SK-N-SH treated with all-trans-retinoic acid at 6 μM for 48 hours (cell line): Measurements from ENCODE around the gene BZW2.

Source experiments
- ATAC-seq: fragments of 200-7000 bp; cut with Tn5 transposase; 3 replicates; pipeline ENCODE4 v1.9.1; 2020; ENCODE audit warnings: mild to moderate bottlenecking, moderate library complexity
- ARNTL ChIP-seq: fragments of 450-650 bp; formaldehyde crosslinking; IDR thresholded peaks from 2 replicates; pipeline ENCODE4 v1.5.0; 2020; ENCODE audit warnings: low read depth, mild to moderate bottlenecking, moderate library complexity, borderline replicate concordance
- BACH2 ChIP-seq: fragments of 250-450 bp; sonication (Bioruptor Pico); IDR thresholded peaks from 2 replicates; pipeline ENCODE4 v1.9.0; 2021; ENCODE audit warnings: mild to moderate bottlenecking, borderline replicate concordance
- CSDC2 ChIP-seq: fragments of 250-450 bp; sonication (Bioruptor Pico); IDR thresholded peaks from 2 replicates; pipeline ENCODE4 v1.5.0; 2020; ENCODE audit warnings: mild to moderate bottlenecking, moderate library complexity
- ESRRG ChIP-seq: fragments of 250-450 bp; sonication (Bioruptor Pico); IDR thresholded peaks from 2 replicates; pipeline ENCODE4 v1.6.1; 2021; ENCODE audit warnings: mild to moderate bottlenecking
- GLIS3 ChIP-seq: fragments of 250-450 bp; sonication (Bioruptor Pico); IDR thresholded peaks from 2 replicates; pipeline ENCODE4 v1.5.0; 2020; ENCODE audit warnings: mild to moderate bottlenecking, moderate library complexity
- ISL1 ChIP-seq: fragments of 250-450 bp; sonication (Bioruptor Pico); IDR thresholded peaks from 2 replicates; pipeline ENCODE4 v2.1.2; 2022; ENCODE audit warnings: mild to moderate bottlenecking, moderate library complexity
- OSR1 ChIP-seq: fragments of 250-450 bp; sonication (Bioruptor Pico); IDR thresholded peaks from 2 replicates; pipeline ENCODE4 v1.8.0; 2022; ENCODE audit warnings: moderate library complexity, mild to moderate bottlenecking, inconsistent platforms
- PPARA ChIP-seq: fragments of 250-450 bp; sonication (Bioruptor Pico); IDR thresholded peaks from 2 replicates; pipeline ENCODE4 v1.5.0; 2020; ENCODE audit warnings: mild to moderate bottlenecking, borderline replicate concordance
- RARB ChIP-seq: fragments of 250-450 bp; sonication (Bioruptor Pico); IDR thresholded peaks from 2 replicates; pipeline ENCODE4 v1.8.0; 2021; ENCODE audit warnings: mild to moderate bottlenecking, moderate library complexity
- SNAI2 ChIP-seq: fragments of 250-450 bp; sonication (Bioruptor Pico); IDR thresholded peaks from 2 replicates; pipeline ENCODE4 v1.5.0; 2020; ENCODE audit warnings: mild to moderate bottlenecking, moderate library complexity
- TCF4 ChIP-seq: fragments of 250-450 bp; sonication (Bioruptor Pico); IDR thresholded peaks from 2 replicates; pipeline ENCODE4 v1.8.0; 2021; ENCODE audit warnings: mild to moderate bottlenecking, moderate library complexity, borderline replicate concordance
- TOX ChIP-seq: fragments of 250-450 bp; sonication (Bioruptor Pico); IDR thresholded peaks from 2 replicates; pipeline ENCODE4 v1.8.0; 2021; ENCODE audit warnings: mild to moderate bottlenecking, moderate library complexity, borderline replicate concordance
- ZC3H10 ChIP-seq: fragments of 250-450 bp; sonication (Bioruptor Pico); IDR thresholded peaks from 2 replicates; pipeline ENCODE4 v1.5.1; 2021; ENCODE audit warnings: mild to moderate bottlenecking, moderate library complexity
- ZFP30 ChIP-seq: fragments of 450-650 bp; formaldehyde crosslinking; IDR thresholded peaks from 2 replicates; pipeline ENCODE4 v1.5.0; 2022; ENCODE audit warnings: mild to moderate bottlenecking, moderate library complexity
- ZNF565 ChIP-seq: fragments of 450-650 bp; formaldehyde crosslinking; conservative IDR thresholded peaks from 2 replicates; pipeline ENCODE4 v1.5.0; 2020; ENCODE audit warnings: low read depth, mild to moderate bottlenecking, moderate library complexity
- ZNF70 ChIP-seq: fragments of 450-650 bp; formaldehyde crosslinking; IDR thresholded peaks from 2 replicates; pipeline ENCODE4 v1.5.0; 2020; ENCODE audit warnings: mild to moderate bottlenecking, moderate library complexity
- ZNF8 ChIP-seq: fragments of 450-650 bp; formaldehyde crosslinking; IDR thresholded peaks from 2 replicates; pipeline ENCODE4 v1.5.0; 2020; ENCODE audit warnings: mild to moderate bottlenecking, moderate library complexity
- TF ChIP-seq, protein P1 (sequence below): fragments of 250-450 bp; sonication (Bioruptor Pico); IDR thresholded peaks from 2 replicates; pipeline ENCODE4 v1.8.0; 2021; ENCODE audit warnings: low read depth, mild to moderate bottlenecking, moderate library complexity, borderline replicate concordance
- TF ChIP-seq, protein P2 (sequence below): fragments of 250-450 bp; sonication (Bioruptor Pico); IDR thresholded peaks from 2 replicates; pipeline ENCODE4 v1.5.0; 2020; ENCODE audit warnings: mild to moderate bottlenecking, moderate library complexity
- TF ChIP-seq, protein P3 (sequence below): fragments of 250-450 bp; sonication (Bioruptor Pico); IDR thresholded peaks from 2 replicates; pipeline ENCODE4 v1.5.1; 2020; ENCODE audit warnings: low read depth, mild to moderate bottlenecking, moderate library complexity
- TF ChIP-seq, protein P4 (sequence below): fragments of 250-450 bp; sonication (Bioruptor Pico); IDR thresholded peaks from 2 replicates; pipeline ENCODE4 v1.5.1; 2021; ENCODE audit warnings: mild to moderate bottlenecking, moderate library complexity
- TF ChIP-seq, protein P5 (sequence below): fragments of 250-450 bp; sonication (Bioruptor Pico); IDR thresholded peaks from 2 replicates; pipeline ENCODE4 v1.8.0; 2020; ENCODE audit warnings: mild to moderate bottlenecking, moderate library complexity, borderline replicate concordance

Gene BZW2

DNA sequence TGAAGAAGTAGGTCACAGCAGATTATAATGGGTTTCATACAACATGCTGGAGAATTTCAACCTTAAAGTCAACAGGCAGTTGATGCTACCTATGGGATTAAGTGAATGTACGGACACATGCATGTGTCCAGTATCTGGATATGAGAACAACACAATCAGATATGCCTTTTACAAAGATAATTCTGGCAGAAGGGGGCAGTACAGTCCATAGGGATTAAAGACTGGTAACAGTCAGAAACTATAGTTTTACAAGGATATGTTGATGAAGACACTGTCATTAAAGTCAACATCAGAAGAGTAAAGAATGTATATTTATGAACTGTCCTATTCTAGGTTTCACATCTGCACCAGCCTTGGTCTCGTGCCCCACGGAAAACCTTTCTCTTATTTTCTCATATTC is 41.9 kb upstream of the BZW2 start:
- peak; percentile 66 for ATAC-seq
- TF ChIP-seq ISL1, result no peak
- TF ChIP-seq TCF4, result no peak
- no peak for TF ChIP-seq ARNTL (CRISPR knock-in tag)
- no peak for TF ChIP-seq ZNF565
- no peak for TF ChIP-seq RARB (CRISPR knock-in tag)
- no peak for TF ChIP-seq ZNF70
- no peak for TF ChIP-seq ZC3H10 (CRISPR knock-in tag)
- TF ChIP-seq, protein P1, sequence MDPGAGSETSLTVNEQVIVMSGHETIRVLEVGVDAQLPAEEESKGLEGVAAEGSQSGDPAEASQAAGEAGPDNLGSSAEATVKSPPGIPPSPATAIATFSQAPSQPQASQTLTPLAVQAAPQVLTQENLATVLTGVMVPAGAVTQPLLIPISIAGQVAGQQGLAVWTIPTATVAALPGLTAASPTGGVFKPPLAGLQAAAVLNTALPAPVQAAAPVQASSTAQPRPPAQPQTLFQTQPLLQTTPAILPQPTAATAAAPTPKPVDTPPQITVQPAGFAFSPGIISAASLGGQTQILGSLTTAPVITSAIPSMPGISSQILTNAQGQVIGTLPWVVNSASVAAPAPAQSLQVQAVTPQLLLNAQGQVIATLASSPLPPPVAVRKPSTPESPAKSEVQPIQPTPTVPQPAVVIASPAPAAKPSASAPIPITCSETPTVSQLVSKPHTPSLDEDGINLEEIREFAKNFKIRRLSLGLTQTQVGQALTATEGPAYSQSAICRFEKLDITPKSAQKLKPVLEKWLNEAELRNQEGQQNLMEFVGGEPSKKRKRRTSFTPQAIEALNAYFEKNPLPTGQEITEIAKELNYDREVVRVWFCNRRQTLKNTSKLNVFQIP (CRISPR knock-in tag), result no peak
- TF ChIP-seq, protein P2, sequence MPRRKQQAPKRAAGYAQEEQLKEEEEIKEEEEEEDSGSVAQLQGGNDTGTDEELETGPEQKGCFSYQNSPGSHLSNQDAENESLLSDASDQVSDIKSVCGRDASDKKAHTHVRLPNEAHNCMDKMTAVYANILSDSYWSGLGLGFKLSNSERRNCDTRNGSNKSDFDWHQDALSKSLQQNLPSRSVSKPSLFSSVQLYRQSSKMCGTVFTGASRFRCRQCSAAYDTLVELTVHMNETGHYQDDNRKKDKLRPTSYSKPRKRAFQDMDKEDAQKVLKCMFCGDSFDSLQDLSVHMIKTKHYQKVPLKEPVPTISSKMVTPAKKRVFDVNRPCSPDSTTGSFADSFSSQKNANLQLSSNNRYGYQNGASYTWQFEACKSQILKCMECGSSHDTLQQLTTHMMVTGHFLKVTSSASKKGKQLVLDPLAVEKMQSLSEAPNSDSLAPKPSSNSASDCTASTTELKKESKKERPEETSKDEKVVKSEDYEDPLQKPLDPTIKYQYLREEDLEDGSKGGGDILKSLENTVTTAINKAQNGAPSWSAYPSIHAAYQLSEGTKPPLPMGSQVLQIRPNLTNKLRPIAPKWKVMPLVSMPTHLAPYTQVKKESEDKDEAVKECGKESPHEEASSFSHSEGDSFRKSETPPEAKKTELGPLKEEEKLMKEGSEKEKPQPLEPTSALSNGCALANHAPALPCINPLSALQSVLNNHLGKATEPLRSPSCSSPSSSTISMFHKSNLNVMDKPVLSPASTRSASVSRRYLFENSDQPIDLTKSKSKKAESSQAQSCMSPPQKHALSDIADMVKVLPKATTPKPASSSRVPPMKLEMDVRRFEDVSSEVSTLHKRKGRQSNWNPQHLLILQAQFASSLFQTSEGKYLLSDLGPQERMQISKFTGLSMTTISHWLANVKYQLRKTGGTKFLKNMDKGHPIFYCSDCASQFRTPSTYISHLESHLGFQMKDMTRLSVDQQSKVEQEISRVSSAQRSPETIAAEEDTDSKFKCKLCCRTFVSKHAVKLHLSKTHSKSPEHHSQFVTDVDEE (CRISPR knock-in tag), result no peak
- no peak for TF ChIP-seq GLIS3 (CRISPR knock-in tag)
- TF ChIP-seq SNAI2, result no peak
- TF ChIP-seq BACH2, result no peak
- TF ChIP-seq, all 23 proteins: peak for 0

DNA sequence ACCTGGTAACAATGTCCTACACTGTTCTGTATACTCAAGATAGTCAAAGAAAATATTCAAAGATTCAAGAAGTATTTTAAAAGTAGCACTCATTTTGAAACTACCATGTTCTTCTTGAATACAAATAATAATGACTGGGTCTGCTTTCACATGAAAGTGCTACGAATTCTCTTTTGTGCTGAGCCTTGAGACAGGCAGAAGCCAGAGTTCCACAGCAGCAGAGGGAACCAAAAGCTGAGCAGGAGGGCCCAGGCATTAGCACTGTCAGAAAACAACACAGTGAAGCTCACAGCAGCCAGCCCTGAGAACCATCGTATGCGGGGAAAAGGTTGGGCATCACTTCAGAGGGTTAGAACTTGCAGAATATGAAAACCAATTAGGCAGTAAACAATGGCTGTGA is 39.3 kb upstream of the BZW2 start:
- ATAC-seq, result no peak
- TF ChIP-seq, protein P1 (CRISPR knock-in tag), result no peak
- TF ChIP-seq ESRRG (no peak), ZNF8 (no peak), SNAI2 (no peak), GLIS3 (CRISPR knock-in tag) (no peak), TOX (CRISPR knock-in tag) (no peak), PPARA (CRISPR knock-in tag) (no peak), ARNTL (CRISPR knock-in tag) (no peak), CSDC2 (no peak), ZC3H10 (CRISPR knock-in tag) (no peak), BACH2 (no peak), OSR1 (no peak), ISL1 (no peak), ZFP30 (CRISPR knock-in tag) (no peak), ZNF70 (no peak)
- TF ChIP-seq, protein P3, sequence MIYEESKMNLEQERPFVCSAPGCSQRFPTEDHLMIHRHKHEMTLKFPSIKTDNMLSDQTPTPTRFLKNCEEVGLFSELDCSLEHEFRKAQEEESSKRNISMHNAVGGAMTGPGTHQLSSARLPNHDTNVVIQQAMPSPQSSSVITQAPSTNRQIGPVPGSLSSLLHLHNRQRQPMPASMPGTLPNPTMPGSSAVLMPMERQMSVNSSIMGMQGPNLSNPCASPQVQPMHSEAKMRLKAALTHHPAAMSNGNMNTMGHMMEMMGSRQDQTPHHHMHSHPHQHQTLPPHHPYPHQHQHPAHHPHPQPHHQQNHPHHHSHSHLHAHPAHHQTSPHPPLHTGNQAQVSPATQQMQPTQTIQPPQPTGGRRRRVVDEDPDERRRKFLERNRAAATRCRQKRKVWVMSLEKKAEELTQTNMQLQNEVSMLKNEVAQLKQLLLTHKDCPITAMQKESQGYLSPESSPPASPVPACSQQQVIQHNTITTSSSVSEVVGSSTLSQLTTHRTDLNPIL (CRISPR knock-in tag), result no peak
- TF ChIP-seq, protein P4, sequence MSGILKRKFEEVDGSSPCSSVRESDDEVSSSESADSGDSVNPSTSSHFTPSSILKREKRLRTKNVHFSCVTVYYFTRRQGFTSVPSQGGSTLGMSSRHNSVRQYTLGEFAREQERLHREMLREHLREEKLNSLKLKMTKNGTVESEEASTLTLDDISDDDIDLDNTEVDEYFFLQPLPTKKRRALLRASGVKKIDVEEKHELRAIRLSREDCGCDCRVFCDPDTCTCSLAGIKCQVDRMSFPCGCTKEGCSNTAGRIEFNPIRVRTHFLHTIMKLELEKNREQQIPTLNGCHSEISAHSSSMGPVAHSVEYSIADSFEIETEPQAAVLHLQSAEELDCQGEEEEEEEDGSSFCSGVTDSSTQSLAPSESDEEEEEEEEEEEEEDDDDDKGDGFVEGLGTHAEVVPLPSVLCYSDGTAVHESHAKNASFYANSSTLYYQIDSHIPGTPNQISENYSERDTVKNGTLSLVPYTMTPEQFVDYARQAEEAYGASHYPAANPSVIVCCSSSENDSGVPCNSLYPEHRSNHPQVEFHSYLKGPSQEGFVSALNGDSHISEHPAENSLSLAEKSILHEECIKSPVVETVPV (CRISPR knock-in tag), result no peak
- TF ChIP-seq, protein P5, sequence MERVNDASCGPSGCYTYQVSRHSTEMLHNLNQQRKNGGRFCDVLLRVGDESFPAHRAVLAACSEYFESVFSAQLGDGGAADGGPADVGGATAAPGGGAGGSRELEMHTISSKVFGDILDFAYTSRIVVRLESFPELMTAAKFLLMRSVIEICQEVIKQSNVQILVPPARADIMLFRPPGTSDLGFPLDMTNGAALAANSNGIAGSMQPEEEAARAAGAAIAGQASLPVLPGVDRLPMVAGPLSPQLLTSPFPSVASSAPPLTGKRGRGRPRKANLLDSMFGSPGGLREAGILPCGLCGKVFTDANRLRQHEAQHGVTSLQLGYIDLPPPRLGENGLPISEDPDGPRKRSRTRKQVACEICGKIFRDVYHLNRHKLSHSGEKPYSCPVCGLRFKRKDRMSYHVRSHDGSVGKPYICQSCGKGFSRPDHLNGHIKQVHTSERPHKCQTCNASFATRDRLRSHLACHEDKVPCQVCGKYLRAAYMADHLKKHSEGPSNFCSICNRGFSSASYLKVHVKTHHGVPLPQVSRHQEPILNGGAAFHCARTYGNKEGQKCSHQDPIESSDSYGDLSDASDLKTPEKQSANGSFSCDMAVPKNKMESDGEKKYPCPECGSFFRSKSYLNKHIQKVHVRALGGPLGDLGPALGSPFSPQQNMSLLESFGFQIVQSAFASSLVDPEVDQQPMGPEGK (CRISPR knock-in tag), result no peak
